GM12873 (cell line): ENCODE data around the gene IGF1.

ENCODE experiments used
- CTCF ChIP-seq: IDR thresholded peaks from 2 replicates; pipeline ENCODE4 v1.5.1; 2012; ENCODE audit warnings: low read depth, mild to moderate bottlenecking, moderate library complexity, low read length, control low read depth; ENCODE audit not compliant: insufficient read depth; ENCODE audit errors: missing control alignments

Gene IGF1

GRCh38 chr12:102507301-102507700 lies 26.9 kb upstream of the IGF1 start:
- no peak for TF ChIP-seq CTCF

- no peak for TF ChIP-seq CTCF
Measured at GRCh38 chr12:102504871-102505270, 24.5 kb upstream of the IGF1 start.

GRCh38 chr12:102504280-102504679 lies 23.9 kb upstream of the IGF1 start:
- TF ChIP-seq CTCF, result no peak

GRCh38 chr12:102503831-102504230 lies 23.5 kb upstream of the IGF1 start:
- no peak for TF ChIP-seq CTCF

- TF ChIP-seq CTCF, result no peak
Measured at GRCh38 chr12:102503056-102503681, 22.8 kb upstream of the IGF1 start.

- no peak for TF ChIP-seq CTCF
Measured at GRCh38 chr12:102501773-102502172, 21.4 kb upstream of the IGF1 start.

GRCh38 chr12:102498471-102498870 lies 18.1 kb upstream of the IGF1 start:
- no peak for TF ChIP-seq CTCF
